ENCODE results near the gene PCNX1.

- TF ChIP-seq POLR2AphosphoS5 (IDR thresholded peaks at IDR 0.05; ENCODE audit: borderline replicate concordance, low read depth, low read length) (no peak), EZH2 (IDR thresholded peaks at IDR 0.05) (no peak)
Observed at GRCh38 chr14:71135496-71135895, 228.2 kb downstream of the PCNX1 start.

Measured in SK-N-MC (cell line).